Upper lobe of left lung (tissue), 6 donors: ENCODE measurements around the gene PTRH1. TPM values are rescaled to one million over a fixed set of nuclear protein-coding genes. Genes with fewer than 3 reads are reported as not detected.

Source experiments
- ATAC-seq, 2 donors: fragments of 200-7000 bp; cut with Tn5 transposase; one replicate each; pipeline ENCODE4 v1.9.1; 2022; ENCODE audit warnings: mild to moderate bottlenecking in 2 of 2, moderate library complexity in 2 of 2; ENCODE audit not compliant: low FRiP score in 2 of 2
- DNase-seq, 2 donors: peaks; one replicate each; pipeline ENCODE4 v3.0.0-alpha.2; 2019 to 2020
- H3K27ac ChIP-seq, 4 donors: fragments of 200-600 bp; sonication (generic); one replicate each; pipeline ENCODE4 v1.5.1; 2016 to 2019
- H3K27me3 ChIP-seq, 4 donors: fragments of 200-600 bp; sonication (generic); one replicate each; pipeline ENCODE4 v1.5.1; 2017 to 2019
- H3K36me3 ChIP-seq, 4 donors: fragments of 200-600 bp; sonication (generic); one replicate each; pipeline ENCODE4 v1.5.1; 2016 to 2019
- H3K4me1 ChIP-seq, 4 donors: fragments of 200-600 bp; sonication (generic); one replicate each; pipeline ENCODE4 v1.5.1; 2018 to 2019
- H3K4me3 ChIP-seq, 4 donors: fragments of 200-600 bp; sonication (generic); one replicate each; pipeline ENCODE4 v1.5.1; 2017 to 2019; ENCODE audit warnings: mild to moderate bottlenecking in 2 of 4, moderate library complexity in 1 of 4
- H3K9me3 ChIP-seq, 4 donors: fragments of 200-600 bp; sonication (generic); one replicate each; pipeline ENCODE4 v1.5.1; 2018 to 2019
- EP300 ChIP-seq, 4 donors: sonication (generic); formaldehyde crosslinking; IDR thresholded peaks; one replicate each; pipeline ENCODE4 v1.5.1; 2017; ENCODE audit warnings: antibody characterized with exemption in 4 of 4, control low read depth in 2 of 4
- POLR2A ChIP-seq, 4 donors: fragments of 450-650 bp; IDR thresholded peaks; one replicate each; pipeline ENCODE4 v1.5.1; 2016 to 2017; ENCODE audit warnings: antibody characterized with exemption in 4 of 4, mild to moderate bottlenecking in 2 of 4
- POLR2AphosphoS5 ChIP-seq, 2 donors: sonication (generic); formaldehyde crosslinking; IDR thresholded peaks; one replicate each; pipeline ENCODE4 v1.5.1; 2017; ENCODE audit warnings: antibody characterized with exemption in 2 of 2
- WGBS, 2 donors: methylation state at CpG; one replicate each; pipeline ENCODE4 v1.1.5; 2017 to 2018; 5-methylcytosine and 5-hydroxymethylcytosine counted together
- total RNA-seq, 6 donors: library from RNA; depleted of rRNA in 4 of 6; stranded (reverse); fragments of >200 nt in 4 of 6; gene quantifications; one replicate each; pipeline versions ENCODE4 v1.1.0 to v1.2.1, GENCODE V29; 2016 to 2021
- TF ChIP-seq, protein P1 (sequence below), 6 experiments: fragments of 450-650 bp in 4 of 6; fragments of 200-600 bp in 2 of 6; sonication (generic) in 2 of 6; IDR thresholded peaks; one replicate each; pipeline ENCODE4 v1.5.1; 2016 to 2019; ENCODE audit warnings: antibody characterized with exemption in 6 of 6
- donor health status: DM: no; HTN: no; CAD: no; lungs with moderate emphysema.
- donor health status: DM: no; HTN: yes; CAD: no; lungs with severe emphysema.

Gene PTRH1
- total RNA-seq, 6 donors from 2014 or later: 7.4 to 33.5 (median 18.7) TPM

DNA sequence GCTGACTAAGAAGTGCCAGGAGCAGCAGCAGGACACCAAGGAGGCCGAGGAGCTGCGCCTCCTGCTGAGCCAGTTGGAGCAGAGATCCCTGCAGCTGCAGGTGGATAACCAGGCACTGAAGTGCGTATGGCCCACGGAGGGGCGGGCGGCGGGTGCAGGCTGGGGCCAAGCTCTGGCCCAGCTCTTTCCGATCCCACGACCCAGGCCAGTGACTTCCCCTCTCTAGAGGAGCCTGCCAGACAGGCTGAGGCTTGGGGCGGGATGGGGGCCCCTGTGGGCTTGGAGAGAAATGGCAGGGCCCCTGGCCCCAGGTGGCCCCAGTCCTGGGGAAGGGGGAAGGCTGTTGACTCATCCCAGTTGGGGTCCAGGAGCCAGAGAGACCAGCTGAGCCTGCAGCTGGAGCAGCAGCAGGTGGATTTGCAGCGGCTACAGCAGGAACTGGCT lies 3.6 kb downstream of the PTRH1 start:
- WGBS, 2 donors: 86% methylated on average over 11 of the region's 11 CpGs; no CpG with 5 or more reads in 1 of the 2 donors
- no peak overlapping the region for H3K4me3 ChIP-seq
- H3K4me1 ChIP-seq: peaks cover 12 to 19% (median 16%) of the 10 kb centered on the region in 4 donors
- no peak for ATAC-seq
- no peak overlapping the region for H3K27ac ChIP-seq
- no peaks in the 10 kb centered on the region for H3K27me3 ChIP-seq
- TF ChIP-seq, protein P1, sequence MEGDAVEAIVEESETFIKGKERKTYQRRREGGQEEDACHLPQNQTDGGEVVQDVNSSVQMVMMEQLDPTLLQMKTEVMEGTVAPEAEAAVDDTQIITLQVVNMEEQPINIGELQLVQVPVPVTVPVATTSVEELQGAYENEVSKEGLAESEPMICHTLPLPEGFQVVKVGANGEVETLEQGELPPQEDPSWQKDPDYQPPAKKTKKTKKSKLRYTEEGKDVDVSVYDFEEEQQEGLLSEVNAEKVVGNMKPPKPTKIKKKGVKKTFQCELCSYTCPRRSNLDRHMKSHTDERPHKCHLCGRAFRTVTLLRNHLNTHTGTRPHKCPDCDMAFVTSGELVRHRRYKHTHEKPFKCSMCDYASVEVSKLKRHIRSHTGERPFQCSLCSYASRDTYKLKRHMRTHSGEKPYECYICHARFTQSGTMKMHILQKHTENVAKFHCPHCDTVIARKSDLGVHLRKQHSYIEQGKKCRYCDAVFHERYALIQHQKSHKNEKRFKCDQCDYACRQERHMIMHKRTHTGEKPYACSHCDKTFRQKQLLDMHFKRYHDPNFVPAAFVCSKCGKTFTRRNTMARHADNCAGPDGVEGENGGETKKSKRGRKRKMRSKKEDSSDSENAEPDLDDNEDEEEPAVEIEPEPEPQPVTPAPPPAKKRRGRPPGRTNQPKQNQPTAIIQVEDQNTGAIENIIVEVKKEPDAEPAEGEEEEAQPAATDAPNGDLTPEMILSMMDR (IDR thresholded peaks at IDR 0.05): no peak
- TF ChIP-seq POLR2AphosphoS5 (IDR thresholded peaks at IDR 0.05) (no peak), POLR2A (IDR thresholded peaks at IDR 0.05) (no peak), EP300 (IDR thresholded peaks at IDR 0.05) (no peak)
- H3K36me3 ChIP-seq: peaks cover 0 to 5% (median 0%) of the 10 kb centered on the region in 4 donors
- H3K9me3 ChIP-seq: no peaks in the 10 kb centered on the region
- DNase-seq: peak in 1 of 2 donors; percentile 78

DNA sequence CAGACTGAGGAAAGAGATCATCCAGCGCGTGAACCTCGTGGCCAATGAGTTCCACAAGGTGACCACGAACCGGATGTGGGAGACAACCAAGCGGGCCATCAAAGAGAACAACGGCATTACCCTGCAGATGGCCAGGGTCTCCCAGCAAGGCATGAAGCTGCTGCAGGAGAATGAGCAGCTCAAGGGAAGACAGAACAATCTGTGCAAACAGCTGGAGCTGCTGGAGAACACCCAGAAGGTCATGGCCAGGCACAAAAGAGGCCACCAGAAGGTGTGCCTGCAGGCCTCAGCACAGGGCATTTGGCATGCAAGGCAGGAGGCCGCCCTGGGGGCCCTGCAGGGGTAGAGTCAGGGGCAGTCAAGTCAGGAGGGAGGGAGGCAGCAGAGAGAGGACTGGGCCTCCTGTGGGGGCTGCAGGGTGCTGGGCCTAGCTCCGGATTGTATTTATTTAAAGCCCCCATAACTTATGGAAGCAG lies 4.2 kb downstream of the PTRH1 start:
- WGBS, 2 donors: 56 to 60% methylated on average over 8 to 9 of the region's 9 CpGs
- no peak for DNase-seq

DNA sequence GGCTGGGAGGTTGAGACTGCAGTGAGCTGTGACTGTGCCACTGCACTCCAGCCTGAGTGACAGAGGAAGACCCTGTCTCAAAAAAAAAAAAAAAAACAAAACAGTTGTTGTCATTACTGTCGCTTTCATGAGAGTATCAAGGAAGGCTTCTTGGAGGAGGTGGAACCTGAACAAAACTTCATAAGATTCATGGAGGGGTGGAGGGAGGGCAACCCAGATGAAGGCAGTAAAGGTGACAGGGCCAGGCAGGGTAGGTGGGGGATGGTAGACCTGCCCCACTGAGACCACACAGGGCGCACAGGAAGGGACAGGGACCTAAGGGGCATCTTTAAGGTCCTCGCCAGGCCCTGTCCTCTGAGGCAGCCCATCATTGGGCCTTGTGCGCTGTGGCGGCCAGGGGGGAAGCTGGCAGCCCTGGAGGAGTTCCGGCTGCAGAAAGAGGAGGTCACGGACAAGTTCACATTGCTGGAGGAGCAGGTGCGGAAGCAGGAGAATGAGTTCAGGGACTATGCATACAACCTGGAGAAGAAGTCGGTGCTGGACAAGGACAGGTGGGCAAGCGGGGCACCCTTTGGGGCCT lies 5.2 kb downstream of the PTRH1 start:
- no peak for ATAC-seq
- Histone ChIP-seq H3K27me3 (no peaks in the 10 kb centered on the region), H3K36me3 (peaks cover 0 to 5% (median 0%) of the 10 kb centered on the region in 4 donors), H3K9me3 (no peaks in the 10 kb centered on the region), H3K27ac (no peak overlapping the region), H3K4me1 (peaks cover 9 to 14% (median 10%) of the 10 kb centered on the region in 4 donors), H3K4me3 (no peak overlapping the region)
- TF ChIP-seq EP300 (IDR thresholded peaks at IDR 0.05) (no peak), POLR2A (IDR thresholded peaks at IDR 0.05) (no peak), POLR2AphosphoS5 (IDR thresholded peaks at IDR 0.05) (no peak)
- TF ChIP-seq, protein P1 (IDR thresholded peaks at IDR 0.05): no peak
- DNase-seq: no peak
- WGBS, 2 donors: 91 to 92% methylated on average over 9 to 10 of the region's 10 CpGs

More for the DNA sequence above, 4.2 kb downstream of the PTRH1 start:
- no peaks in the 10 kb centered on the region for H3K27me3 ChIP-seq
- no peak overlapping the region for H3K4me3 ChIP-seq
- H3K9me3 ChIP-seq: no peaks in the 10 kb centered on the region
- TF ChIP-seq, protein P1 (IDR thresholded peaks at IDR 0.05): no peak
- no peak for TF ChIP-seq POLR2AphosphoS5 (IDR thresholded peaks at IDR 0.05)
- peaks cover 12 to 18% (median 15%) of the 10 kb centered on the region in 4 donors for H3K4me1 ChIP-seq
- H3K27ac ChIP-seq: no peak overlapping the region
- ATAC-seq: no peak
- H3K36me3 ChIP-seq: peaks cover 0 to 5% (median 0%) of the 10 kb centered on the region in 4 donors

DNA sequence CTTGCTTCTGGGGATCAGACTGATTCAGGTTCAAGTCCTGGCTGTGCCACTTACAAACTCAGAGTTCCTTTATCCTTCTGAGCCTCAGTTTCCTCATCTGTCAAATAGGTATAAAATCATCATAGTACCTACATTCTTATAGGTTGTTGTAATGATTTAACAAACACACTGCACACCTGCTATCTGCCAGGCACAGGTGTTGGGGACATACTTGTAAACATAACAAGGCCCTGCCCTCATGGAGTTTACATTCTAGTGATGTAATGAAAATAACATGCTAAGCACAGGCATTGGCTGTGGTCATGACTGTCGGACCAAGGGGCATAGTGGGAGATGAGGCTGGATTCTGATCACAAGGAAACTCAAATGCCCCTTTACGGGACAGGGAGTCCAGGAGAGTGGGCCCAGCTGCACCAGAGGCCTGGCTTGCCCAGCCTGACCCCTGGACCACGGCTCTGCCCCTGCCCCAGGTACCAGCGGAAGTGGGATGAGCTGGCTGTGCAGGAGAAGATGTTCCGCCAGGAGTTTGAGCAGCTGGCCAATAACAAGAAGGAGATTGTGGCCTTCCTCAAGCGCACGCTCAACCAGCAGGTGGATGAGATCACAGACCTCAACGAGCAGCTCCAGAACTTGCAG lies 6.4 kb downstream of the PTRH1 start:
- peaks cover 0 to 5% (median 0%) of the 10 kb centered on the region in 4 donors for H3K36me3 ChIP-seq
- 89 to 96% methylated on average over 8 of the region's 8 CpGs for WGBS, 2 donors
- no peak overlapping the region for H3K4me3 ChIP-seq
- no peak overlapping the region for H3K27ac ChIP-seq
- H3K9me3 ChIP-seq: no peaks in the 10 kb centered on the region
- ATAC-seq (no peak), DNase-seq (no peak)
- peaks cover 0 to 3% (median 1%) of the 10 kb centered on the region in 4 donors for H3K4me1 ChIP-seq
- H3K27me3 ChIP-seq: no peaks in the 10 kb centered on the region
- no peak for TF ChIP-seq POLR2A (IDR thresholded peaks at IDR 0.05)
- TF ChIP-seq, protein P1 (IDR thresholded peaks at IDR 0.05): no peak
- no peak for TF ChIP-seq POLR2AphosphoS5 (IDR thresholded peaks at IDR 0.05)
- no peak for TF ChIP-seq EP300 (IDR thresholded peaks at IDR 0.05)
